NCI-H2196 treated with DMSO at 0.1 percent for 48 hours (cell line): ENCODE measurements around the gene GRM8.

Experiments
- DNase-seq: peaks from one replicate; lab custom pipeline; 2025; ENCODE audit not compliant: unreplicated experiment; lab: John Stamatoyannopoulos, UW

Gene GRM8

DNA sequence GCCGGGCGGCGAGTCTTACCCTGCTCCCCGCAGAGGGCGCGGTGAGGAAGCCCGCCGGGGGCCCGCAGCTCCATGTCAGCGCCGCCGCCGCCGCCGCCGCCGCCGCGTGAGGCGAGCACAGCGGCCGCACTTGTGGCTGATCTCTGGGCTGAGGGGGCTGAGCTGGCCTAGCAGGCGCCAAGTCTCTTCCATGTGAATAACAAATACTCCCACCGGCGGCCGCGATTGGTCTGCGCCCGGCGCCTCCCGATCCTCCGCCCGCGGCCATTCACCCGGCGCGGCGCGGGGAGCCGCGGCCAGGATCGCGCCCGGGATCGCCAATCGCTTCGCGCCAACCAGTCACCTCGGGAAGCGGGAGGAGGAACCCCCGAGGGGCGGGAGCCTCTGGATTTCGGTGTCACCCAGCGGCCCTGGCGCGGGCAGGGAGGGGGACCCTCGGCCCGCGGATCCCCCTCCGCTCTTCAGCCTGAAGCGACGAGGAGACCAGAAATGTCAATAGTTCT is at the start of gene GRM8:
Gene GRM8 (minus strand): TSS at position 164 of the 503 bp plus-strand sequence.
- peak; percentile 59 for DNase-seq

- no peak for DNase-seq
Observed at GRCh38 chr7:127290801-127291361, 38.1 kb upstream of the GRM8 start.

DNA sequence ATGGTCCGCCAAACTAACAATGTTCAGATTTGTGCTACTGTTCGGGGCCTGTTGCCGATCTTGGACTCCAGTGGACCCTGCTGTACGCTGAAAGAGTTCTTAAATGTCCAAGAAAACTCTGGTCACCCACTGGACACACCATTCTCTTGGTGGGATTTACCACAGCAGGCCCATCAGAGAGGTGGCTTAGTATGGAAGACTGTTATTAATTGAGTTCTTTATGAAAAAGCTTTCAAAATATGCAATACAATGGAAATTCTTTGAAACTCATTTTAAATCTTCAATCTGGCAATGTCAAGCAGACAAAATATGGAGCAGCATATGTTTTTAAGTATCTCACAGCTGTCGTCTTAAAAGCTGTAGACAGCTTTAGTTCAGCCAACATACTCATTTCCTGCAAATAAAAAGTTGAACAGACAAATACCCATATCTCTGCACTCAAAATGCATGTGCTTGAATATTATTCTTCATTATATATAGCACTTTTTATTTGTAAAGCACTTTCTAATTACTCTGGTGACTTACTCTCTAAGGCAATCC is 37.4 kb upstream of the GRM8 start:
- DNase-seq: no peak

- no peak for DNase-seq
Observed at GRCh38 chr7:127287133-127287532, 34.4 kb upstream of the GRM8 start.

DNA sequence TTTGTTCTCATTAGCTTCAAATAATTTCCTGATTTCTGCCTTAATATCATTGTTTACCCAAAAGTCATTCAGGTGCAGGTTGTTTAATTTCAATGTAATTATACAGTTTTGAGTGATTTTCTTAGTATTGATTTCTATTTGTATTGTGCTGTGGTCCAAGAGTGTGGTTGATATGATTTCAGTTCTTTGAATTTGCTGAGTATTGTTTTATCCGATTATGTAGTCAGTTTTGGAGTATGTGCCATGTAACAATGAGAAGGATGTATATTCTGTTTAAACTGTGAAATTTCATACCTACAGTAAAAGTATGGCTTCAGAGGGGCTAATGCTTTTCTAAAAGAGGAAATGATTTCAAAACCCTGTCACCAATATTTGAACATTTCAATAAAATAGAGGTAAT is 17.4 kb upstream of the GRM8 start:
- no peak for DNase-seq

DNA sequence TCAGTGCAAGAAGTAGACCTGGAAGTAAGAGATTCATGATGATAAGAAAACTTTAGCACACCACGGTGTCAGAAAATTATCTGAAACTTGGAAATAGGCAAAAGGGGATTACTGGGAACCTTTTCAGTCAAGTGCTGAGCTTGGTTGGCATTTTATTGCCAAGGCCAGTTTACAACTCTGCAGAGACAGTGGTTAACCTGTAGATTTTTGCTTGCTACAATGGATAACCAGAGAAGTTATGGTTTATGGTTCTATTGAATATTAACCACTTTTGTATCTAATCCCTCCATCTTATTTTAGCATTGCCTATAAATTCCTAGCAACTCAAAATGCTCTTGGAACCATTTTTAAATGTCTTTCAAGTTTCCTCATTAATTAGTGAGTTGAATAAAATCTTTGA is 13.3 kb upstream of the GRM8 start:
- no peak for DNase-seq

- no peak for DNase-seq
Observed at GRCh38 chr7:127264219-127264618, 11.5 kb upstream of the GRM8 start.

GRCh38 chr7:127258111-127258510 is 5.4 kb upstream of the GRM8 start:
- DNase-seq: no peak

DNA sequence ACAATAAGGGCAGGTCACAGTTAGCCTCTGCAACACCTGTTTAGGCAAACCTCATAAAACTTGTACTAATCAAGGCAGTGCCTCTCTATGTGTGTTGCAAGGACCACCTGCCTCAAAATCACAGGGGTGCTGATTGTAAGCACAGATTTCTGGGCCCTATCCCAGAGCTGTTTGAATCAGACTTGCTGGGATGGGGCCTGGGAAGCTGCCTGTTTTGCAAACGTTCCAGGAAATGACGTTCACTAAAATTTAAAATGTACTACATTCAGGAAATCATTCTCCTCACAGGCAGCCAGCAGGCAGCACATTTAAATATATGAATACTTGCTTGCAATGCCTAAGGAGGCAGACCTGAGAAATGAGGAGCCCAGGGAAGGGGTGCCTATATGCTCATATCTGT is 4.3 kb upstream of the GRM8 start:
- DNase-seq: no peak

- no peak for DNase-seq
Observed at GRCh38 chr7:127256041-127256725, 3.4 kb upstream of the GRM8 start.

- no peak for DNase-seq
Observed at GRCh38 chr7:127254163-127254684, 1.5 kb upstream of the GRM8 start.

DNA sequence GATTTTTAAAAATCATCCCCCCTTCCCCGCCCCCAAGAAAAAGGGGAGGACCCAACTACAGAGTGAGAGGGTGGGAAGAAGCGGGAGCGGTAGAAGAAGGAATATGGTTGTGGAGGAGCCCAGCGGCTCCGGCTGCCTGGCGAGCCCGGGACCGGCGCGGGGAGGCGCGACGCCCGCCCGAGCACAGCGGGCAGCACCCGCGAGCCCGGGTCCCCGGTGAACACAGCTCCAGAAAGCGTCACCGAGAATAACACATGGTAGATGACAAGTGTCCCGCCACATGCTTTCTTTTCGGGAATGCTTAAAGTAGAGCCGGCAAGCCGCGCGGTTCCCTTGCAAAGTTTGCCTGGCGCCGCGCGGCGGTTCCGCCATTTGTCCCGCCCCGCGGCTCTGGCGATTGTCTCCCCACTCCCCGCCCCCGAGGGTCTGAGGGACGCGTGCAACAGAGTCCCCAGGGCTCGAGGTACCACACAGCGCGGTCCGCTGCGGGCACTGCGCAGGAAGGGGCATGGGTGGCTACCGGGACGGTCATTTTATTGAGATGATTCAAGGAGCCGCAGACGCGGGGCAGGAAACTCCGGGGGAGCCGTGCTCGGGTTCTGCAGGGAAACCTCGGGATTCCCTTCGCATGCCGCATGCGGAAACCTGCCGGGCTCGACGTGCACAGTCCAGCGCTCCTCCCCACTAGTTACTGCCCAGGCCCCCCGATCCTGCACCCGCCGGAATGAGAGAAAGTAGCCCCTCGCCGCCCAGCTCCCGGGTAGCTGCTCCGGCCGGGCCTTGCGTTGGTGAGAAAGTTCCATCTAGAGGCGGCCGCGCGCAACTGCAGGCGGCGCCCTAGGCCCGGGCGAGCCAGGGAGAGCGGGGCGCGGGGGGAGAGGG is 781 bp upstream of the GRM8 start:
- peak; percentile 63 for DNase-seq

DNA sequence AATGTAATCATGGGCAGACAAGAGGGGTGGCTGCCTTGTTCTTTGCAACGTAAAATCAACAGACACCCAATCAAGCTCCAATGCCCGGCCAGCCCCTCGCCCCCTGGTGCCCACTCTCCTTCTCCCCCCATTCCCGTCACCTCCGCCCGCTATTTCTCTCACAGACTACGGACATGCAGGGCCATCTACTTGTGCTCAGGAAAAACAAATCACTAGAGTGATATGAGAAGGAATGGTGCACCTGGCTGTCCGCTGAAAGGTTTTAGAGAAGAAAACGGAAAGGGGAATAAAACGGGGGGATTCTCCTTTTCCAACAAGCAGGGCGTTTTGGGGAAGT is 396 bp downstream of the GRM8 start:
- DNase-seq: no peak

DNA sequence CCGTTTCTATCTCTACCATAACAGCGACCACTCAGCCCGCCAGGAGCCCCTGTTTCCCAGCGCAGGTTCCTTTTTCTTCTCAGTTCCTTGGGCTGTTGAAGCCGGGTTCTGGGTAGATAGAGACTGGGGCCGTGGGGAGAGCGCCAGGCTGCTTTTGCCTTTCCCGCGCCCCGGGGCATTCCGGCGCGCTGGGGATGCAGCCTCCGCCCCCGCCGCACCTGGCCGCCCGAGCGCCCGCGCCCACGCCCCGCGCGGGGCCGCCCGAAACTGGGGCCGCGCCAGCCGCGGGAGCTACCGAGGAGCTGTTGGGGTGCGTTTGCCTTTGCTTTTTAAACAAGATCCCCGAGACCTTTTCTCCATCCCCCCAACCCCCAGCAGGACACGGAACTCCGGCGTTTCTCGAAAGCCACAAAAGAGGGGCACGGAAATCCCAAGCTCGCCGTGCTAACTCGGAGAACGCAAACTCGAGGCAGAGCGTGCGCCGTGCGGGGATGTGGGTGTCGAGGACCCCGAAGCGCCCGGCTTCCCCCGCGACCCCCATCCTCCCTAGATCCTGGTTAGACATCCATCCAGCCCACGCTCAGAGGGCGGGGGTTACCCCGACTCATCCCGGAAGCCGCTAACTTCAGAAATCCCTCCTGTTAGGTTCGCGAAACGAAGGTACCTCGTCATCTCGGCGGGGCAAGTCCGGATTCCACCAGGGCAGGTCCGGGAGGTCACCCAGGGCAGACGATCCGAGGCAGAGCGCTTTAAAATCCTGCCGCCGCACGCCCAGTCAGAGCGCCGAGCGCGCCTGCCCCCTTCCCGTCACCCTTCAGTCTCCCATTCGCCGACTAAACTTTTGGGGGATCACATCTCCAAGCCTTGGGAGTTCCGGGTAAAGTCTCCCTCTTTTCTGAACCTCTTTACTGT is 1.0 kb downstream of the GRM8 start:
- no peak for DNase-seq

DNA sequence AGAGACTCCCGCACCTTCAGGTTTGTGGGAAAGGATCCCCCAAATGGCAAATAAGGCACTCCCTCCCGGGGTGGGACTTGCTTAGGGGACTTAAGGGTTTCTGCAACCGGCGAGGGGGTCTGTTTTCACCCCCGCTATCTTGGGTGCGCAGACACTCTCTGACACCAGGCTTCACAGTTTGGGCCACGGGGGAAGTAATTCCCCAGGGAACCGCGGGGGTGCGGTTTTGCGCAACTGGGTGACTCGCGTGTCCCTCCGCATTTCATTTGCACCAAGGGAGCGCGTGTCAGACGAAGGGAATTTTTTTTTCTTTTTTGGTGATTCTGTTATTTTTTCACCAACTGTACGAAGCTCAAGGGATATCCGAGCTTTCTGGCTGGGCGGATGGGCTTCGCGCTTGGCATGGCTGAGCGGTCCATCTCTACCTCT is 1.7 kb downstream of the GRM8 start:
- no peak for DNase-seq

- DNase-seq: no peak
Observed at GRCh38 chr7:127250312-127251035, 2.3 kb downstream of the GRM8 start.

- DNase-seq: no peak
Observed at GRCh38 chr7:127245607-127246006, 7.1 kb downstream of the GRM8 start.

DNA sequence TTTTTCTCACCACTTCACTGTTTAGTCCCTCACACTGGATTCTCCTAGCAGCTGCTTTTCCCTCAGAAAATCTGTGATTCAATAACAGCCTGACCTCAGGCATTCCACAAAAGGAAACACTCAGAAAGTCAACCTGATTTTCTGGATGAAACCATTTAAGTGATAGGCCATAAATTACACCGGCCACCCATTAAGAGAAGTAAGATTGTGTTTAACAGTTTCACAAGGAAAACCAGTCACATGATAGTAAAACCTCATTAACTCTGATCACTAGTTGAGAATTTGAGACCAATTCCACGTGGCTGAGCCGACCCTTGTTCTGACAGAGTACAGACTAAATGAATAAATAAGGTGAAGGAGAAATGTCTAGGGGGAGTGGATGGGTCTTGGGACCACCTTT is 7.7 kb downstream of the GRM8 start:
- DNase-seq: no peak

GRCh38 chr7:127239814-127240213 is 12.9 kb downstream of the GRM8 start:
- DNase-seq: no peak

DNA sequence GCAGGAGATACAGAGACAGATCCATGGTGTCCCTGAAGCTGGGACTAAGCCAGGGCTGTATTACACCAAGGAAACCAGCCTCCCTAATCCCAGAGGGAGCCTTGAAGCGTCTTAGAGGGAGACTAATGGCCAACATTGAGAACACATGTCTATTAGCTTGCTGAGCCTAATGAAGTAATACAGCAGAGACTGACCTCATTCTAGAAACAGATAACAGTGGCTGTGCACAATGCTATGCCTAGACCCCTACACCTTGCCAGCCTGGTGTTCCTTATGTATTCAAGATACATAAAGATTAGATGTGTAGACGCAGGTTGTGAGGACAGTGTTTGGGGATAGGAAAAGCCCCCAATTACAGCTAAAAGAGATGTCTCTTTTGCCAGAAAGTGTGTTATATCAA is 19.1 kb downstream of the GRM8 start:
- no peak for DNase-seq
